ENCODE data around the gene GALM.

DNA sequence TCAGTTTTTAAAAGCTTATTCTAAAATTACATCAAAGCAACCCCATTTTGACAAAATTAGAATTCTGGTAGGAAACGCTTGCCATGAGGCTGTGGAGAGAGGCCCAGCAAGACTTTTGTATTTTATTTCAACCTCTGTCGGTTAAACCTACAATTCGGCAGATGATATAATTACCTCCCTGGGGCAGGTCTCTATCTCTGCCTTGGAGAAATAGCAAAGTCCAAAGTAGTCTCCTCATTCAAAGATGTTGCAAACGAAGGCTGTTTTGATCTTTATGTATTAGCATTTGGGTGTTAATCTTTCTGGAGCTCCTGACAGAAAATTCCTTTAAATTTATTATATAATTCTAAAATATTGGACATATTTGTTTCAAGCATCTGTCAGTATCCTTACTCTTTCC lies 35.6 kb downstream of the GALM start:
- no peak for TF ChIP-seq EP300 (IDR thresholded peaks at IDR 0.05)
- TF ChIP-seq, protein P1, sequence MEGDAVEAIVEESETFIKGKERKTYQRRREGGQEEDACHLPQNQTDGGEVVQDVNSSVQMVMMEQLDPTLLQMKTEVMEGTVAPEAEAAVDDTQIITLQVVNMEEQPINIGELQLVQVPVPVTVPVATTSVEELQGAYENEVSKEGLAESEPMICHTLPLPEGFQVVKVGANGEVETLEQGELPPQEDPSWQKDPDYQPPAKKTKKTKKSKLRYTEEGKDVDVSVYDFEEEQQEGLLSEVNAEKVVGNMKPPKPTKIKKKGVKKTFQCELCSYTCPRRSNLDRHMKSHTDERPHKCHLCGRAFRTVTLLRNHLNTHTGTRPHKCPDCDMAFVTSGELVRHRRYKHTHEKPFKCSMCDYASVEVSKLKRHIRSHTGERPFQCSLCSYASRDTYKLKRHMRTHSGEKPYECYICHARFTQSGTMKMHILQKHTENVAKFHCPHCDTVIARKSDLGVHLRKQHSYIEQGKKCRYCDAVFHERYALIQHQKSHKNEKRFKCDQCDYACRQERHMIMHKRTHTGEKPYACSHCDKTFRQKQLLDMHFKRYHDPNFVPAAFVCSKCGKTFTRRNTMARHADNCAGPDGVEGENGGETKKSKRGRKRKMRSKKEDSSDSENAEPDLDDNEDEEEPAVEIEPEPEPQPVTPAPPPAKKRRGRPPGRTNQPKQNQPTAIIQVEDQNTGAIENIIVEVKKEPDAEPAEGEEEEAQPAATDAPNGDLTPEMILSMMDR (IDR thresholded peaks at IDR 0.05): no peak
- TF ChIP-seq POLR2AphosphoS5 (IDR thresholded peaks at IDR 0.05): no peak
- no peak for TF ChIP-seq POLR2A (IDR thresholded peaks at IDR 0.05)
